GM19372 (cell line): ENCODE results near the gene FFAR4.

Experiments used
- ATAC-seq: cut with Tn5 transposase; IDR thresholded peaks from one replicate; pipeline ENCODE4 v1.9.1; 2021; ENCODE audit warnings: mild to moderate bottlenecking, low read depth, moderate library complexity; ENCODE audit not compliant: unreplicated experiment

The FFAR4 gene

DNA sequence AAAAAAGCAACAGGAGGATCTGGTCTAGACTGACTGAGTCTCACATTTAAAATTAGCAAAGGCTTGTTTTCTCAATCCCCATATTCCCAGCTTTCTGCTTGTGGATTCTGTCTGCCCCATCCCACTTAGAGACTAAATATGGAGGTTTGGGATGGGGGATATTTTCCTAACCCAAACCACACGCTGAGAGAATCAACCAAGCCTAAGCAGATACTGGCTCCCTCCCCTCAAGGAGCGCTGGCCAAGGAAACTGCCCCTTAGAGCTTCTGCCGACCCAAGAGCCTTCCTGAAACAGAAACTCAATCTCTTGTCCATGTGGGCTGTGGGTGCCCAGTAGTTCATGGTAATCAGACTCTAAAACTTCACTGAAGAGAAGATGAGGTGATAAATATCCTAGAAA, 3.9 kb downstream of the FFAR4 start:
- no peak for ATAC-seq

DNA sequence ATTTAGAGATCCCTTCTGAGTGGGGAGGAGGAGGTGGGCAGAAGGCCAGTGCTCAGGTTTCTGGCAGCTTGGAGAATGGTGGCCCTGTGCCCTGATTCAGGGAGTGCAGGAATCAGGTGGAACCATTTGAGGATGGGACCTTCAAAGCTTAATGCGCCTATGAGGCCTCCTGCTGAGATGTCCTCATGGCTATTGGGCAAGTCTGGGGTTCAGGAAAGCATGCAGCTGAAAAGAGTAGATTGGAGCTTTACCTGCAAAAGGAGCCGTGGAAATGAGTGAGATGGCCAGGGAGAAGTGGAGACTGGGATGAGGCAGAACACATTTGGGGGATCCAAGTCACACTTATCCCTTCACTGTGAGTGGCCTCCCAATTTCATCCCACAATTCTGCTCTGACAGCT, 6.1 kb downstream of the FFAR4 start:
- no peak for ATAC-seq

DNA sequence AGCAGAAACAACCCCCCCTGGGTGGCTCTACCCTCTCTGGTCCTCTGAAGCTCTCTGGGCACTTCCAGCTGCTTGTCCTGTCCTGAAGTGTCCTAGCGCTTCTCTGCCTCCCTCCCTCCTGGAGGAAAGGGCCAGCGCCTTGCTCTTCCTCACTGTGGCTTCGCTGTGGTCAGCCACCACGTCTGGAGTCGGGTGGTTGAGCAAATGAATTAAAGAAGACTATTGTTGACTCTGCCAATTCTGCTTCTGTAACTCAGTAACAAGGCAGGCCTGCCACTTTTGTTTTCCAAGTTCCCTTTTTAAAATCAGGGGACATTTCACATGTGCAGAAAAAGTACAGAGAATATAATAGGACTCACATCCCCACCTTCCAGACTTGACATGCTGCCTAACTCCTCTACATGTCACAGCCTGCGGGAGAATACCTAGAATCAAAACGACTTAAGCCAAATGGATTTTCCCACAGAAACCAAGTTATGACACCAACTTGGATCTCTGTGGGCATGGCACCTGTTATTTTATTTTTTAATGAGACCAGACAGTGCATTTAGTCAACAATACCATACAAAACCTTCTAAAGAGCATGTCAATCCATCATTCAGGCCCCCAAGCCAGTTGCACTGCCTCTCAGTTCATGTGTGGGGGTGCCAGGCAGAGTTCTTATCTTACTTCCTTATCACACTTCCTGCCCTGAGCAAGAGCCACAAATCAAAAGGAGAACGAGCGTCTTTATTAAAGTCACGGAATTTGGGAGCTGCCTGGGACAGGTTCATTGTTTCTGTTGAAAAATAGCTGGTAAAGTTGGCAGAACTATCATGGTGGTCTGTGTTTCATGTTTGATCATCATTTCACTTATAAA, 6.8 kb downstream of the FFAR4 start:
- ATAC-seq = no peak

DNA sequence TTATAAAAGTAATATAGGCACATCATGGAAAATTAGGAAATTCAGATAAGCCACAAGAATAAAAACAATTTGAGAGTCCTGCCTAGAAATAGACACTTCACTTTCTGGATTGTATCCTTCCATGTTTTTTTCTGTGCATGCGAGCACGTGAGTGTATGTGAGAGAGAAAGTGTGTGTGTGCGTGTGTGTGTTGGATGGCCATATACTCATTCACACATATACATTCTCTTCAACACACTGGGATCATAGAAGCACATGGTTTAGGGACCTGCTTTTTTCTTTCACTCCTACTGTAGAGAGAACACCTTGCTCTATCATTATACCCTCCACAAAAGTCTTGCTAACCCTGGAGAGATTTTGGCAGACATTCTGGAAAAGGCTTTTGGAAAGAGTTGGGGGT, 7.5 kb downstream of the FFAR4 start:
- ATAC-seq = no peak

DNA sequence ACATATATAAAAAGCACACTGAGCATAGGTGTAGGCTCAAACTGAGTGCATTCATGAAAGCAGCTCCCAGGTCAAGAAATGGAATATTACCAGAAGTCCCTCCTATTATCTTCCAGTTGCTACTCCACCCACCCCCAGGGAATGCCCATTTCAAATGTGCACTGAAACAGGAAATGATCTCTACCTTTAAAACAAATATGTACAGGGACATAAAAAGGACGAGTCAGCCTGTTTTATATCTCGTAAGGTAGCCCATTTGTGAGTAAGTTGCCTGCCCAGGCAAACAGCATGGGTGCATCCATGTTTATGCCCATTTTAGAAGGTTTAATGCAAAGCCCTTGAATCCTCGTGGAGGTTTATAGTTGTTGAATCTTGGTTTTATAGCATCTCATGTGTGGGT, 10.4 kb downstream of the FFAR4 start:
- no peak for ATAC-seq

DNA sequence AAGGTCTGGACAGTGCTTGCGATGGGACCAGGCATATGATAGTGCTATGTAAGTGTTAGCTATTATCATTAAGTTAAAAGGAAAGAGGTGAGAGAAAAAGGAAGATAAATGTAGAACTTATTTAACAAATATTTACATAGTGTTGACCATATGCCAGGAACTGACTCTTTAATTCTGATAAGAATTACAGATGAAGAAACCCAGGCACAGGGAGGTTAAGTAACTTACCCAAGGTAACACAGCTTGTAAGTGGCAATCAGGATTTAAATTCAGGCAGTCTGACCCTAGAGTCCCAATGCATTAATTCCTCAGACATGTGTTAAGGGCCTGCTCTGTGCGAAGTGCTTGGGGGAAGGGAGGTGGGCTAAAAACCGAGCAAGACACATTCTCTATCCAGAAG, 11.1 kb downstream of the FFAR4 start:
- no peak for ATAC-seq

DNA sequence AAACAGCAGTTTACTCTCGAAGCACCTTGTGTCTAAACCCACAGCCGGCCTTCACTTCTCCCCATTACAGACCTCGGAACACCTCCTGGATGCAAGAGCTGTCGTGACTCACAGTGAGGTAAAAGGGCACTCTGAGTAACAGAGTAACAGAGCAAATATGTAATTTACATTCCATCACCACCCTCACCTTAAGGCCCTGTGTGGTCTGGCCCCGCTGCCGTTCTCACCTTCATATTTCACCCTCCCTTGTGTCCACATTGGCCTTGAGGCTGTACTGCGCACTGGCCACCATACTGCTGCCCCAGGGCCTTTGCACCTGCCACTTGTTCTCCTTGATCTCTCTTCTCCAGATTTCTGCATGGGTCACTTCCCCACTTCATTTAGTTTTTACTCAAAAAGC, 12.6 kb downstream of the FFAR4 start:
- ATAC-seq = no peak

DNA sequence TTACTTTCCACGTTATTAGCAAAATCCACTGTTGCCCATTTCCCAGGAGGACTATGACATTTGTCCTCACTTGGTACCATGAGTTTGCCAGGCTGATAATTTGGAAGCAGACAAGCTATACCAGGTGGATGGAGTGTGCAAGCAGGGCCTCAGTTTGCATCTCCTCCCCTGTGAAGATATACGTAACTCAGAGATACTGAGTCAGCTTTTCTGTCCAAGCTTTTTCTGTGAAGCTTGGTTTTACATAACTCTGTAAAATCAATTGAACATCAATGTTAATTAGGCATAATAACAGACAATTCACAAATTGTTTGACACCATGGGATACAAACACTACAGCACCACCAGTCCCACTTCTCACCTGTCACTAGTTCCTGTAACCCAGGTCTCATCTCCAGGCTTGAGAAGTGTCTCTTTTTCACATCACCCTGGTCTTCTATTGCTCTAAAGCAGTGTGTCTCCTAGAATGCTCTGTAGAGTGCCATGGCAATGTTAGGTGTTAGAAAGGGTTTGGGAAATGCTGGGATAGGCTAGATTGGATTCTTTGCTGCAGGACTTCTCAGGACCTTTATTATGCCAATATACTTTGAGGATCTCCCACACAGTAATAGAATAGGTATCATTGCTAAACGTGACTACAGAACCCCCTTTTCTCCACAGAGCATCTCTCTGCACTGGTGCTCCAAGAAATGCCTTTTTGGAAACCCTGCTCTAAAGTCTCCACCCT, 13.7 kb downstream of the FFAR4 start:
- no peak for ATAC-seq

DNA sequence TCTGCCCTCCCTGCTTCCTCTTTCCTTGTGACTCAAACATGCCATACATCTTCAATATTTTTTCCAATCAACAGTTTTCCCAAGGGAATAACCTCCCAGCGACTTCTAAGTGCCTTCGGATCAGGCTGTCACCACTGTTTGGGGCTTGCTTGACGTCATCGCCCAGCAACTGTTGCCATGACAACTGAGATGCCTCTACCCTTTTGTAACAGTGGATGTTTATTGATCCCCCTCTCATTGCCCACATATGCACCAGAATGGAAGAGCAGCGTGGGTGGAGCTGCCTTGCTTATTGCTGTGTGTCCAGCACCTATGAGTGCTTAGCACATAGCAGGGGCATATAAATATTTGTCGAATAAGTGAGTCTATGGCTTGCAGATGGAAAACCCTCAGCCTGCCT, 14.4 kb downstream of the FFAR4 start:
- no peak for ATAC-seq

DNA sequence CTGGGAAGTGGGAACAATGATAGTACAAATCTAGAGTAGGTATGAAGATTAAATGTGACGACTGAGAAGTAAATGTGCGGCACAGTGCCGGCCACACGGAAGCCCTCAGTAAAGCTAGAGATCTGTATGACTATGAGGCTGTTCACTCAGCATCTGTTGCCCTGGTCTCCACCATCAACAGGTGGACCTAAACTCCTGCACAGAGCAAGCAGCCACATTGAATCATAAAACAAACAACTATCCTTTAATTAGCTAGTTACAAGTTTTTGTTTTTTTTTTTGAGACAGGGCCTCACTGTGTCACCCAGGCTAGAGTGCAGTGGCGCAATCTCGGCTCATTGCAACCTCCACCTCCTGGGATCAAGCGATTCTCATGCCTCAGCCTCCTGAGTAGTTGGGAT, 18.0 kb downstream of the FFAR4 start:
- no peak for ATAC-seq

DNA sequence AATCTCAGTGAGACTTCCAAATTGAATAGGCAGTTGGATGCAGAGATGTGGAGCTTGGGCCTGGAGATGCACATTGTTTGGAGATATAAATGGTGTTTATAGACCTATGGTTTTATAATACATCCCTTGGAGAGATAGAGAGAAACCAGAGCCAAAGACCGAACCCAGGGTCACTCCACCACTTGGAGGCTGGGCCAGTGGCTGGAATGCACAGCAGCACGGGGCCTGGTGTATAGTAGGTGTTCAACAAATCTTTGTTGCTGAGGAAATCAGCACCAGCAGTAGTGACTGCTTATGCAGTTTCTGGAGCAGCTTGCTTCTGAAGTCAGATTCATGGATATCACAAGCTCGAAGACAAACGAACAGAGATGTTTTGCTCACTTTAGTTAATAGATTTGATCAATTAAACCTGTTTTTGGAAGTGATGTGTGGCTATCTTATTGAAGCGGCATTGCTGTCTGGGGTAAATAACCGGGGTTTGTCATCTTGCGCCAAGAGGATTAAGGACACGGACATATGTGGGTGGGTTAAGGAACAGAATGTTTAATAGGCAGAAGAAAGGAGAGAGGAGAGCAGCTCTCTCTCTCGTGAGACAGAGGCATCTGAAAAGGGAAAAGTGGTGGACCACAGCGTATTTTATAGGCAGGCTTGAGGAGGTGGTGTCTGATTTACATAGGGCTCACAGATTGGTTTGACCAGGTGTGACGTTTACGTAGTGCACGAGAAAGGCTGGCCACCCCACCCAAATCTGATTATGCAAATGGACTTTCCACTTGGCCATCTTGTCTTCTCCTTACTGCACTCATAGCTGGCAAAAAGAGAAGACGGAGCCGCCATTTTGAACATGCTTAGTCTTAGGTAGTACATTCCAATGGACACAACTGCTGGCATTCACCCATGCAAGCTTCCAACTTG, 23.4 kb downstream of the FFAR4 start:
- no peak for ATAC-seq

DNA sequence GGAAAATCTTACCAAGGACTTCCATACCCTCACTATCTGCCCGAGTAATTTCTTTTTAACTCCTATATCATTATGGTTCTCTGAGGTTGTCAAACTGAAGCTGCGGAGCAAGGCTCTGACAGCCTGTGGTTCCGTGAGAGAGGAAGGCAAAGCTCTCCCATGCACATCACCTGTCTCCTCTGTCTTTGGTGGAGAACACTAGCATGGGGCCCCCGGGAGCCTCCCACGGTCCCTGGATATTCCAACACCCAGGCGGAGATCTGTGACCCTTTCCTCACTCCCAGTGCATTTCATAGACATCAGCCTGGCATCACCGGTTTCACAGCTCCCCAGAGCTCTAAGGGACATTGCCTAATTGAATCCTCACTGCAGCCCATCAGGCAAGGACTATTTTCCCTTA, 24.2 kb downstream of the FFAR4 start:
- ATAC-seq = no peak

DNA sequence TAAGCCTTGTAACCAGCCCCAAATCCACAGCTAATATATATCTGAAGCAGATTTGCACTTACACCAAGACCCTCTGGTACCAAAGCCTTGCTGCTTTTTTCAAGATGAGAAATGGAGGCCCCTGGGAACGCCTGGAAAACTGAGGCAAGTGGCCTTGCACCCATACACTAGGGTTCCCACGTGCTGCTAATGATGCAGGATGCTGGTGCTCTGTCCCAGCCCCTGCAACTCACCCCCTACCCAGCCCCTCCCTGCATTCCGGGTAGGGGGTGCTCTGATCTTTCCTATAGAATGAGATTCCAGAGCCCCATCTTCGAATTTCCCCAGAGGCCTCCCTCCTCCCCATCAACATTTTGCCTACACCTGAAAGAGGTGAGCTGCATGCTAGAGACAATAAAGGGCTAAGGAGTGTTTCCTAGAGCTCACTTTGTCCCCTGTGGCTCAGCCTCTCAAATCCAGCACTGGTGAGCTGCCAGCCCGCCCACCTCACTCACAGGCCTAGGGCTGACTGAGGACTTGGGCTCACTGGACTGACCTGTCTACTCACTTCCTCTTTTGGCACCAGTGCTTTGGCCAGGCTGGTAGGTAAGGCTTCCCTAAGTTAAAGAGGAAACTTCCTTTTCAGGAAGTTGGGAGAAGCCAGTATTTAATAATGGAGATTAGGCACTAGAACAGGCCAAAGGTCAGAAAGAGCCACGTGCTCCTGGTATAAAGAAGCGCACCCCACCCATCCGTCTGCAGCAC, 24.8 kb downstream of the FFAR4 start:
- ATAC-seq = no peak

DNA sequence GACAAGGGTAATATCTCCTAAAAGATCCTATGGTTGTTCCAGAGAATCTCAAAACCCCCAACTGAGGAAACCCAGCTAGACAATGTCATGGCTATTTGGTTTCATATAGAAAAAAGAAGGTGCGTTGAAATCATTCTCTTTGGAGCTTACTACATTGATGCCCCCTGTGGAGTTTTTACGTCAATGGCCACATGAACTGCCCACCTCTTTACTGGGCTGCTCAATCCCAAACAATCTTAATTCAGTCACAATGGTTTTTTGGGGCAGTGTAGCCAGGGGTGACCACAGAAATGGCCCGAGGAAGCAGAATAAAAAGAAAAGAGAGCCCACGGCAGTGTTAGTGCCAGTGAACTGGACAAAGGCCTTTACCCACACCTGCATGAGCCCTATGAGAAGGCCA, 26.8 kb downstream of the FFAR4 start:
- ATAC-seq = no peak

DNA sequence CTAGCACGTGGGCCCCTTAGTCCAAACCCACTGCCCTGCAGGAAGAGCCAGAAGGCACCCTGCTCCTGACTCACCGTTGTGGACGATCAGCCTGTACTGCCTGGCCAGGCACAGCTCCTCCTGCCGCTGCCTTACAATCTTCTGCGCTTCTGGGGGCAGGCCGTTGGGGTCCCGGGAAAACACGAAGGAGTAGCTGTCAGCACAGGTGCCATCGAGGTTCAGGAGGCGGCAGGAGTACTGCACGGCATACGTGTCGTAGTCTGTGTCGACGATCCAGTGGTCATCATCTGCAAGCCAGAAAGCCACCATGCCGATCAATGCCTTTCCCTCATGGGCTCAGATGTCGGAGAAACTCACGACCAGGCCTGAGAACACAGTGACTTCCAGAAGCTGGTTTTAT, 27.3 kb downstream of the FFAR4 start:
- ATAC-seq = no peak

DNA sequence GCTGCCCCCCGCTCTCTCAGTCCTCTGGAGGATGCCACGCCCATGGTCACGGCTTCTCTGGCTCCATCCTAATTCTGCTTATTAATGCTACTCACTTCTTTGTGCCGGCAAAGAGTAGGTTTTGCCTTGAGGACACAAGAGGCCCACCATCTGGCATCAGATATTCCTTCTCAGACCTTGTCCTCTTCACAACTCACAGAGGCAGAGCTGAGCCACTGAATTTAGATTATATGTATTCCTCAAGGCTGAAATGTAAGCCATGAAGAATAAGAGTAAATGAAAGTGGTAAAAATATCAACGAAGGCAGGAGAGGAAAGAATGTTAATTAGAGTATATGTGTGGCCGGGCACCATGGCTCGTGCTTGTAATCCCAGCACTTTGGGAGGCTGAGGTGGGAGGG, 28.1 kb downstream of the FFAR4 start:
- no peak for ATAC-seq

DNA sequence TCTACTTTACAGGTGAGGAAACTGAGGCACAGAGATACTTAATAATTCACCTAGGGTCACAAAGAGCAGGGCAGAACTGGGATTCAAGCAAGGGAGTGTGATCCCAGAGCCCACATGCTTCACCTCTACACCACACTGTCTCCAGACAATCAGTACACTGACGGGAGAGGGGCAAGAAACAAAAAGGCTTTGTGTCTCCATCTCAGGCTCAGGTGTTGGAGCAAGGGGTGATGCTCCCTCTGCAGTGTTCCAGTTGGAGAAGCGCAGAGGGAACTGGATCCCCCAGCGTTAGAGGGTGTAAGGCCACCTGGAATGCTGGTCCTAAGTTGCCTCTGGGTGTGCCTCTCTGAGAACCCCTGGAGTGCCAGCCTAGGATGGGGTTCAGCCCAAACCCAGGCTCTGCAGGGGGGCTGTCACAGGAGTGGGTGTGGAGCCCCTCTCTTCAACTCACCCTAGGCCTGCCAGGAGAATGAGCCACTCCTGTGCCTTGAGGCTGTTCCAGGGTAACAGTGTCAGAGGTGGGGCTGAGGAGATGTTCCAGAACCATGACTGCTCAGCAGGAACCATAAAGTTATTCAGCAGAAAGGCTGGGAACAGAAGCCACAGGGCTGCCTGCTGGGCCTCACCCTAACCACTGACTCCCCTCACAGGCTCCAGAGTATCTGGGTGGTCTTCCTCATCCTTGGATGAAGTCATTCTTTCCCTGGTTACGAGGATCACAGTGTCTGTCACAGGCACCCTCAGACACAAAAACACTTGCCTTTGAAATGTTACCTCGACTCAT, 29.1 kb downstream of the FFAR4 start:
- no peak for ATAC-seq

DNA sequence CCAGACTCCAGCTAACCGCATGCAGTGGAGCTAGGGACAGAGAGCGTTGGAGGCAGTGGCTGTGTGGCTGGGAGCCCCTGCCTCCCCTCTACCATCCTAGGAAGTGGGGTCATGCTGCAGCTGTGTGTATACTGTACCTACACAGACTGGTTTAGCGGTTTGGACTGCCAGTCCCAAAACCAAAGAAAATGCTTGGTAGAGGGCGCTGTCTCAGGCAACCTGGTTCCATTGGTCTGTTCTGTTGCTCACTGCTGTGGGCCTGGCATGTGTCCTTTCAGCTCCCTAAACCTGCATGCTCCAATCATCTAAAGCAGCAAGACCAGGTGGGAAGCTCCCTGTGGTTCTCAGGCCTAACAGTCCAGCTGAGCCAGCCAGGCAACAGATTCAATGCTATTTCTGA, 30.1 kb downstream of the FFAR4 start:
- no peak for ATAC-seq

DNA sequence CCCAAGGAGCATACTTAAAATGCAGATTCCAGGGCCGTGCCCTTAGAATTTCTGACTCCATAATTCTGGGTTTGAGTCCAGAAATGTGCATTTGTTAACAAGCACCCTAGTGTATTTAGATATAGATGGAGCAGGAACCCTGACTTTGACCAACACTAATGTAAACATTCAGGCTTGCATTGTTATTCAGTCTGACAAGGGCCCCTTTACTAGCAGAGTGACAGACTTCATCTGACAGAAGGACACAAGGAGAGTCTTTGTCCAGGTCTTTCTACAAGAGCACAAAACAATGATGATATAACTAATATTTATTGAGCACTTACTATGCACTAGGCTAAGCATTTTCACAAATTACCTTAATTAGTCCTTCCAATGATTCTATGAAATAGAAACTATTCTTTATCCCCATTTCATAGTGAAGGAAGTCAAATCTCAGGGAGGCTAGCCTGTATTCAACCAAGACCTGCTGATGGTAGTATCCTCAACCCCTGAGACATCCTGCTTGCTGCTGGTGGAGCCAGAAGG, 30.7 kb downstream of the FFAR4 start:
- no peak for ATAC-seq
